Naive thymus-derived CD8-positive, alpha-beta T cell (primary cell): ENCODE measurements around the gene PLK3. TPM values are rescaled to one million over a fixed set of nuclear protein-coding genes. Genes with fewer than 3 reads are reported as not detected.
A peak's percentile ranks its signal among the peaks of the same experiment; 100 is the strongest.
"Not testable (repeated sequence)": the region's sequence is repeated elsewhere in the genome, so short reads cannot be mapped to it uniquely, and the experiment has no call there.

ENCODE experiments used
- ATAC-seq, 2 donors: fragments of 150-1000 bp; cut with Tn5 transposase in 1 of 2; sonication (Bioruptor Pico), chemical (Tn5 transposase) in 1 of 2; 1 replicate in 1 of 2; 2 replicates in 1 of 2; pipeline ENCODE4 v1.10.0; 2021; ENCODE audit warnings: mild to moderate bottlenecking in 2 of 2, moderate library complexity in 2 of 2
- POLR2A ChIA-PET: fragments of 350-600 bp; sonication (Branson Sonifier 250); formaldehyde crosslinking; loops from one replicate; lab custom pipeline; 2021; ENCODE audit warnings: antibody characterized with exemption; lab: Charles Lee
- DNase-seq, 10 donors: peaks; one replicate each; pipeline versions ENCODE4 v3.0.0 to v3.0.0-alpha.2; 2020 to 2022
- H3K27ac Mint-ChIP-seq, 10 donors: one replicate each; pipeline ENCODE4 v1.8.0; 2020 to 2022; ENCODE audit warnings: mild to moderate bottlenecking in 10 of 10, mixed read lengths in 10 of 10, moderate library complexity in 4 of 10, inconsistent platforms in 1 of 10
- H3K27me3 Mint-ChIP-seq, 5 donors: one replicate each; pipeline ENCODE4 v1.8.0; 2021 to 2022; ENCODE audit warnings: mixed read lengths in 5 of 5
- H3K36me3 Mint-ChIP-seq, 3 donors: one replicate each; pipeline ENCODE4 v1.8.0; 2020 to 2022; ENCODE audit warnings: mixed read lengths in 3 of 3, mild to moderate bottlenecking in 2 of 3, inconsistent platforms in 1 of 3
- H3K4me1 Mint-ChIP-seq, 4 donors: one replicate each; pipeline ENCODE4 v1.8.0; 2021 to 2022; ENCODE audit warnings: mixed read lengths in 4 of 4
- H3K4me3 Mint-ChIP-seq, 10 donors: one replicate each; pipeline ENCODE4 v1.8.0; 2020 to 2022; ENCODE audit warnings: mild to moderate bottlenecking in 10 of 10, mixed read lengths in 10 of 10, moderate library complexity in 6 of 10, inconsistent platforms in 1 of 10
- H3K9me3 Mint-ChIP-seq, 9 donors: one replicate each; pipeline ENCODE4 v1.8.0; 2020 to 2022; ENCODE audit warnings: mixed read lengths in 9 of 9, mild to moderate bottlenecking in 3 of 9, inconsistent platforms in 1 of 9, moderate library complexity in 1 of 9
- polyA plus RNA-seq, 3 donors: library from polyadenylated mRNA; unstranded; fragments of 300-500 nt; fragmentation: Illumina TruSeq; gene quantifications; one replicate each; pipeline ENCODE4 v1.2.3, GENCODE V29; 2021
- total RNA-seq, 8 experiments: library from RNA in 2 of 8; stranded (reverse) in 2 of 8; gene quantifications; one replicate each; pipeline ENCODE4 v1.2.3 and lab custom pipeline; 2021 to 2026

Gene PLK3
- total and polyA plus RNA-seq, 5 experiments from 2014 or later = 14.3 to 140 (median 36.0) TPM

DNA sequence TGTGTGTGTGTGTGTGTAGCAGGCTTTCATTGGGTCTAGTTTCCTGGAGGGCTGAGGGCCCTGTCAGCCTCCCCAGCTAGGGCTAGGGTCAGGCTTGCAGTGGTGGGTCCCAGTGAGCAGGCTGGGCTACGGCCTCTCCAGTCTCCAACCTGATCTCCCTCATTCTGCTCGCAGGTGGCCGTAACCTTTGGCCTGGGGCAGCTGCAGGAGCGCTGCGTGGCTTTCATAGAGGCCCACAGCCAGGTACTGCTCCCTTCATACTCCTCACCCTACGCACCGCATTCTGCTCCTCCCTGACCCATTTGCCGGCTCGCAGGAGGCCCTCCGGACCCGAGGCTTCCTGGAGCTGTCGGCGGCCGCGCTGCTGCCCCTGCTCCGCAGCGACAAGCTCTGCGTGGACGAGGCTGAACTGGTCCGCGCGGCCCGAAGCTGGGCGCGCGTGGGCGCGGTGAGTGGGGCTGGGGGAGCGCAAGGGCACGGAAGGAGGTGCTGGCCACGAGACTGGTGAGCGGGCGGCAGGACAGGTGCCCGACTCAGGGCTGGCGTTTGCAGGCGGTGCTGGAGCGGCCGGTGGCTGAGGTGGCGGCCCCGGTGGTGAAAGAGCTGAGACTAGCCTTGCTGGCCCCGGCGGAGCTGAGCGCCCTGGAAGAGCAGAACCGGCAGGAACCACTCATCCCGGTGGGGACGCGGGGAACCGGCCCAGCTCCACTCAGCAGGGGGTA is 12.8 kb downstream of the PLK3 start:
- POLR2A ChIA-PET = interaction anchor here (0.5 to 9.6 kb wide), 19 partner anchors 13 to 687 kb away, joined by 3 to 413 read pairs (median 5); partner anchors contain the start of genes ARMH1, BEST4, CCDC163 and EIF2B3
- no peaks in the 10 kb centered on the region for H3K36me3 Mint-ChIP-seq
- H3K4me3 Mint-ChIP-seq = peak overlapping the region in 5 of 10 donors; percentile 6 to 91 (median 30)
- H3K27ac Mint-ChIP-seq = peak overlapping the region in 9 of 10 donors; percentile 37 to 100 (median 99)
- H3K4me1 Mint-ChIP-seq = peaks cover 34 to 75% (median 72%) of the 10 kb centered on the region in 4 donors
- no peaks in the 10 kb centered on the region for H3K27me3 Mint-ChIP-seq
- no peaks in the 10 kb centered on the region for H3K9me3 Mint-ChIP-seq
- ATAC-seq (no peak), DNase-seq (peak in 1 of 10 donors; percentile 45)

DNA sequence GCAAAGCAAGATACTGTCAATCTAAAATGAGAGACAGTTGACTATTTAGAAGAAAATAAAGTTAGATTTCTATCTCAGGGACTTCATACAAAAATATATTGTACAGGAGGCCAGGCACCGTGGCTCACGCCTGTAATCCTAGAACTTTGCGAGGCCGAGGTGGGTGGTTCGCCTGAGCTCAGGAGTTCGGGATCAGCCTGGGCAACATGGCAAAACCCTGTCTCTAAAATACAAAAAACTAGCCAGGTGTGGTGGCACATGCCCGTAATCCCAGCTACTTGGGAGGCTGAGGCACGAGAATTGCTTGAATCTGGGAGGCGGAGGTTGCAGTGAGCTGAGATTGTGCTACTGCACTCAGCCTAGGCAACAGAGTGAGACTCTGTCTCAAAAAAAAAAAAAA is 15.7 kb downstream of the PLK3 start:
- H3K27ac Mint-ChIP-seq = peak overlapping the region in 6 of 10 donors; percentile 43 to 98 (median 92)
- not testable (repeated sequence) for ATAC-seq, H3K27me3 Mint-ChIP-seq

DNA sequence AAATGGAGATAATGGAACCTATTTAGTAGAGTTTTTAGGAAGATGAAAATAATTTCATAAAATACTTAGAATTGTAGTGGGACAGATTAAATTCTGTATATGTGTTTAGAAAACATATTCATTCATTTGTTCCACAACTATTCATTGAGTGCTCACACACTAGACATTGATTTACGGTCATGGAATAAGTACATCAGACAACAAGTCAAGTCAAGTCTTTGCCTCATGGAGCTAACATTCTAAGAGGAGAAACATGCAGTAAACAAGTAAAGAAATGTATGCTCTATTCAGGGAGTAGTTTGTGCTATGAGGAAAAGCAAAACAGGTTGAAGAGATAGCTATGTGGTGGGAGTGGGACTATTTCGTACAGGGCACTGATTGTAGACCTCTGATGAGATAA is 17.1 kb downstream of the PLK3 start:
- Mint-ChIP-seq H3K4me3 (peak overlapping the region in 8 of 10 donors; percentile 5 to 95 (median 42)), H3K36me3 (no peaks in the 10 kb centered on the region), H3K9me3 (no peaks in the 10 kb centered on the region), H3K27ac (peak overlapping the region in 8 of 10 donors; percentile 6 to 100 (median 71)), H3K4me1 (peaks cover 25 to 68% (median 59%) of the 10 kb centered on the region in 4 donors), H3K27me3 (no peaks in the 10 kb centered on the region)
- DNase-seq (no peak), ATAC-seq (no peak)
- POLR2A ChIA-PET = interaction anchor here (0.6 to 8.4 kb wide), 9 partner anchors 9 to 194 kb away, joined by 3 to 590 read pairs (median 24); partner anchors contain the start of genes BEST4, BTBD19, DYNLT4 and HECTD3

More for the DNA sequence above, 15.7 kb downstream of the PLK3 start:
- POLR2A ChIA-PET = interaction anchor here (0.6 to 9.6 kb wide), 5 partner anchors 8 to 31 kb away, joined by 4 to 413 read pairs (median 5); partner anchors contain the start of genes DYNLT4 and PLK3
- peak in 1 of 10 donors; percentile 6 for DNase-seq
- H3K36me3 Mint-ChIP-seq, H3K9me3 Mint-ChIP-seq: not testable (repeated sequence)
- Mint-ChIP-seq H3K4me3 (peak overlapping the region in 4 of 10 donors; percentile 22 to 91 (median 52)), H3K4me1 (peaks cover 32 to 74% (median 66%) of the 10 kb centered on the region in 4 donors)

DNA sequence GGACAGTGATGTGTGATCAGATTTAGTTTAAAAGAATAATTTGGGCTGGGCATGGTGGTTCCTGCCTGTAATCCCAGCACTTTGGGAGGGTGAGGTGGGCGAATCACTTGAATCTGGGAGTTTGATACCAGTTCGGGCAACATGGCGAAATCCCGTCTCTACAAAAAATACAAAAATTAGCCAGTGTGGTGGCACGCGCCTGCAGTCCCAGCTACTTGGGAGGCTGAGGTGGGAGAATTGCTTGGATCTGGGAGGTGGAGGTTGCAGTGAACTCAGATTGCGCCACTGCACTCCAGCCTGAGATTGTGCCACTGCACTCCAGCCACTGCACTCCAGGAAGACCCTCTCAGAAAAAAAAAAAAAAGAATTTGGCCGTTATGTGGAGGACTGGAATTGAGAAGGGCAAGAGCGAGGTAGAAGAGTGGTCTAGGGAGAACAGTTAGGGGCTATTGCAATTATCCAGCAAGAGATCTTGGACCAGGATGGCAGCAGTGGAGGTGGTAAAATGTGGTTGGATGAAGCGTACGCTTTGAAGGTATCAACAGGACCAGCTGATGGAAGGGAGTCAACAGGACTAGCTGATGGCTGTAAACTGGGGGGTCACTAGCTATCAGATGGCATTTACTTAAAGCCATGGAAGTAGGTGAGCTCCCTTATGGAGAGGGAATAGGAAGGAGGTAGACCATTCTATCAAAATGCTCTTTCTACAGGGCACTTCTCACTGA is 17.8 kb downstream of the PLK3 start:
- Mint-ChIP-seq H3K27ac (peak overlapping the region; percentile 30 to 100 (median 100)), H3K36me3 (no peaks in the 10 kb centered on the region), H3K27me3 (no peaks in the 10 kb centered on the region), H3K9me3 (no peaks in the 10 kb centered on the region), H3K4me3 (peak overlapping the region; percentile 6 to 95 (median 63)), H3K4me1 (peaks cover 25 to 65% (median 54%) of the 10 kb centered on the region in 4 donors)
- peak in 1 of 10 donors; percentile 15 for DNase-seq
- POLR2A ChIA-PET = interaction anchor here (0.7 to 8.4 kb wide), 9 partner anchors 8 to 194 kb away, joined by 3 to 590 read pairs (median 24); partner anchors contain the start of genes BEST4, BTBD19, DYNLT4 and HECTD3
- ATAC-seq = no peak

DNA sequence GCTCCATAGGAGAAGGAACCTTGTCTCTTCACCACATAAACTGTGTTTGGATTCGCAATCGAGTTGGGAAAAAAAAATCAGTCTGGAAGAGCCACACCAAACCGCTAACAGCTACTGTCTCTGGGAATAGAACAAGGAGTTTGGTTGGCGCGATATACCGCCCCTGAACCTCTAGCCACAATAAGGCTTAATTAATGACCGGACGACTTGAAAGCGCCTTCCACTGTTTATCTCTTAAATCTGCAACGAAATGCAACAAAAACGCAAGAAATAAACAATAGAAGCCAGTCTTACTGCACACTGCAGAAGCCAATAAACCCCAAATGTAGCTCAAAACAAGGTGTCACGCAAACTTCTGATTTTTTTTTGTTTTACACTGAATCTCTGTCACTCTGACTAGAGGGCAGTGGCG is 19.0 kb downstream of the PLK3 start:
- H3K4me1 Mint-ChIP-seq = peaks cover 23 to 58% (median 46%) of the 10 kb centered on the region in 4 donors
- no peaks in the 10 kb centered on the region for H3K36me3 Mint-ChIP-seq
- DNase-seq = peak in 1 of 10 donors; percentile 4

DNA sequence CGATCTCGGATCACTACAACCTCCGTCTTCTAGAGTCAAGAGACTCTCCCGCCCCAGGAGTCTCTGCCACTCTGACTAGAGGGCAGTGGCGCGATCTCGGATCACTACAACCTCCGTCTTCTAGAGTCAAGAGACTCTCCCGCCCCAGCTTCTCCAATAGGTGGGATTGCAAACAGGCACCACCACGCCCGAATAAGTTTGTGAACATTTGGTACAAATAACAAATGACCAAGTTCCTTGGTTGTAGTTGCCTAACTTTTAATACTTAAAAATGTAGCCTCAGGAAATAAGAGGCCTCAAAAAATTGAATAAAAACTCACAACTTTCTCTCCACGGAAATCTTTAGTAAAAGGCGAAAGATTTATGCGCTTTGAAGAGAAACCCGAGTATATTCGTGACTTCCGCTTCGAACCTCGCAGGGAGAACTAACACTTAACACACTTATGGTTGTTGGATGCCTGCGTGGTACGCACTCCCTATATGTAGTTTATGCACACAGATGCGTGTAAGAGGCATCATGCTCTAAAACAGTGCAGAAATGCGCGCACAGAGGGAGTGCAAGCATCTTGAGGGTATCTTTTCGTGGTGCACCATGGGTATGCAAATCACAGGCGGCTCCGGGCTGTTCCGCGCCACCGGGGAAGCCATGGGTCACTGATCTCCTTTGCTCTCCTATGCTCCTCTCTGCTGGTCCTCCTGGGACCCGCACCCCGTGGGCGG is 19.6 kb downstream of the PLK3 start:
- H3K4me3 Mint-ChIP-seq = peak overlapping the region; percentile 92 to 97 (median 94)
- H3K36me3 Mint-ChIP-seq = no peaks in the 10 kb centered on the region
- H3K27ac Mint-ChIP-seq = peak overlapping the region; percentile 100
- POLR2A ChIA-PET = interaction anchor here (0.6 to 8.4 kb wide), 23 partner anchors 10 to 1316 kb away, joined by 3 to 590 read pairs (median 5); partner anchors contain the start of genes BEST4, BTBD19, DYNLT4 and EIF2B3
- H3K4me1 Mint-ChIP-seq = peaks cover 23 to 55% (median 42%) of the 10 kb centered on the region in 4 donors
- H3K9me3 Mint-ChIP-seq = no peaks in the 10 kb centered on the region
- DNase-seq (peak; percentile 61 to 98 (median 80)), ATAC-seq (peak; percentile 78 to 79)
- no peaks in the 10 kb centered on the region for H3K27me3 Mint-ChIP-seq

More for the DNA sequence above, 19.0 kb downstream of the PLK3 start:
- H3K27ac Mint-ChIP-seq = peak overlapping the region; percentile 100
- no peaks in the 10 kb centered on the region for H3K9me3 Mint-ChIP-seq
- POLR2A ChIA-PET = interaction anchor here (0.6 to 8.4 kb wide), 17 partner anchors 10 to 508 kb away, joined by 3 to 590 read pairs (median 6); partner anchors contain the start of genes BEST4, BTBD19, DYNLT4 and EIF2B3
- H3K4me3 Mint-ChIP-seq = peak overlapping the region; percentile 92 to 97 (median 94)
- no peak for ATAC-seq
- H3K27me3 Mint-ChIP-seq = no peaks in the 10 kb centered on the region

DNA sequence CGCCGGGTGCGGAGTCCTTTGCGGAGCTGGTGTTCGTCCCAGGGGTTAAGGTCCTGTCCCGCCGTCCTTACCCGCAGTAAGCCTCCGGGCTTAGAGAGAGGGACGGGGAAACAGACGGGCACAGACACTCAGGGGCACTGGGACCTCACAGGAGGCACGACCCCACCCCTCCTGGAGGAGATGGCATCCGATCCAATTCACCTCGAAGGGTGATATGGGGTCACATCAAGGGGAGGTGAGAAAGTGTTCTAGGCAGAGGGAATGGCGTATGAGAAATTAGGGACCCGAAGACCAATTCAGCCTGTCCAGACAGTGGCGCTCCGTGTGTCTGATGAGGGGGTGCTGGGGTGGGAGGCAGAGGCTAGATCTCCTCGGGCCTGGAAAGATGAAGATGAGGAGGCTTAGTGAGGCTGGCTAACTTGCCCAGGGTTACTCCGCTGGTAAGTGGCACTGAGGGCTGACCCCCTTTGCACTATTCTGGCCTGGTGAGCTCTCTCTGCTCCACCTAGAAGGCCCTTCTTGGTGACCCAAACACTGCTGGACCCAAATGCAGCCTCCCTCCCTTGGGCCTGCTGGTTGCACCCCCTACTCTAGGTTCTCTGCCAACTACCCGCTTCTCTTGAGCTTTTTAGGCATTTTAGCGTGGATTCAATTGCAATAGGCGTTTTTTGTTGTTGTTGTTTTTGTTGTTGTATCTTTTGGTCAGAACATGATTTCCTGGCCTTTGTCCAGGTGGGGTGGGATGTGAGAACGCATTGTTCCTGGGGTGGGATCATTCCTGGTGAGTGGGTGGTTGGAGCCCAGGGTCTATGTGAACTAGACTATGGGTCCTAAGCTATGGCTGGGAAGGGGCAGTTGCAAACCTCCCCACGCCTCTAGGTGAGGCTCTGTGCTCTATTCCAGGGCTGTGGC is 20.4 kb downstream of the PLK3 start:
- Mint-ChIP-seq H3K9me3 (no peaks in the 10 kb centered on the region), H3K27me3 (no peaks in the 10 kb centered on the region), H3K4me3 (peak overlapping the region; percentile 92 to 97 (median 94)), H3K27ac (peak overlapping the region; percentile 100), H3K4me1 (peaks cover 18 to 47% (median 35%) of the 10 kb centered on the region in 4 donors), H3K36me3 (no peaks in the 10 kb centered on the region)
- ATAC-seq (no peak), DNase-seq (peak in 1 of 10 donors; percentile 59)
- POLR2A ChIA-PET = interaction anchor here (0.6 to 8.4 kb wide), 20 partner anchors 9 to 1315 kb away, joined by 3 to 590 read pairs (median 4); partner anchors contain the start of genes BEST4, BTBD19, DYNLT4 and EIF2B3

DNA sequence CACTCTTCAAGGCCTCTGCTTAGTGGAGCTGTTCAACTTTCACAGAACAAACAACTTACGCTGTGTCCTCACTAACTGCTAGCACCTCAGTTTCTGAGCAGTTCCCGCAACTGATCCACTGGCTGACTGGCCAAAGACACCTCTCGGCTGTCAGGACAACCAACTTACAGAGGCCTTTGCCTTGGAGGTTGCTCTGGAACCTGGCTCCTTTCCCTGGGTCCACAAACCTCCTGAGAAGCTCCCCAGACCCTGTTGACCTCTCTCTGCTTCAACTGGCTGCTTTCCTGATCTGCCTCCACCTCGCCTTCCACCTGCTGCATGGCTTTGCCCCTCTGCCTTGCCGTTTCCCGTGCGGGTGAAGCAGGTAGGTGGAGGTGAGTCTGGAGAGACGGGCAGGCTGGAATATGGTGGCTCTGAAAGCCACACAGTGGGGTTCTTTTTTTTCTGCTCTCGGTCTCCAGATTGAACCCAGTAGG is 21.1 kb downstream of the PLK3 start:
- Mint-ChIP-seq H3K27ac (peak overlapping the region; percentile 58 to 100 (median 100)), H3K4me1 (peaks cover 18 to 45% (median 35%) of the 10 kb centered on the region in 4 donors), H3K27me3 (no peaks in the 10 kb centered on the region), H3K36me3 (no peaks in the 10 kb centered on the region), H3K9me3 (no peaks in the 10 kb centered on the region), H3K4me3 (peak overlapping the region; percentile 71 to 97 (median 94))
- ATAC-seq (no peak), DNase-seq (peak in 1 of 10 donors; percentile 53)
- POLR2A ChIA-PET = interaction anchor here (0.6 to 8.4 kb wide), 12 partner anchors 8 to 519 kb away, joined by 3 to 590 read pairs (median 12); partner anchors contain the start of genes BEST4, BTBD19, DYNLT4 and EIF2B3

DNA sequence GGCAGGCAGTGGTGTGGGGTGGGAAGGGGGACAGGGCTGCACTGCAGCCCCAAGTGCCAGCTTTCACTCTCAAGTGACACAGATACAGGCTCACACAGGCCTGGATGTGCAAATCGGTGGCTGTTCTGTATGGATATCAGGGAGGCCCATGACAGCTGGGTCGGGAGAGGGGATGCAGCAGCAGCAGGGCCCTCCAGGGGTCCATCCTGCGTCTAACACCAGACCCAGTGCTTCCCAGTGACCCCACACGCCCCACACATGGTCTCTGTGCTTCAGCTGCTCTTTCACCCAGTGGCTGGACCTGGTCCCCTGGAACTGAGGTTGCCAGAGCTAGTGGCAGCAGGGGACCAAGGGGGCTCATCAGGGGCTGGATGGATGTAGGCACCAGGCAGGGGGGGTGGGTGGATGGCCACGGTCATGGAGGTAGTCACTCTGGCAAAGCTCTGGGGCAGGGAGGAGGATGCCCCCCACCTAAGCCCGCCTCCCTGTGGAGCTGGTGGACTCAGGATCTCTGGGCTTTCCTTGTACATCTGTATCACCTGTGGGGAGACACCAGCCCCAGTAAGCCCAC is 22.0 kb downstream of the PLK3 start:
- H3K4me1 Mint-ChIP-seq = peaks cover 18 to 41% (median 36%) of the 10 kb centered on the region in 4 donors
- ATAC-seq (no peak), DNase-seq (peak in 1 of 10 donors; percentile 55)
- no peak overlapping the region for H3K4me3 Mint-ChIP-seq
- H3K36me3 Mint-ChIP-seq = no peaks in the 10 kb centered on the region
- POLR2A ChIA-PET = interaction anchor here (1.0 to 8.4 kb wide), 8 partner anchors 8 to 100 kb away, joined by 3 to 590 read pairs (median 37); partner anchors contain the start of genes BEST4, BTBD19, DYNLT4 and PLK3
- H3K27me3 Mint-ChIP-seq = no peaks in the 10 kb centered on the region
- H3K9me3 Mint-ChIP-seq = no peaks in the 10 kb centered on the region
- H3K27ac Mint-ChIP-seq = peak overlapping the region in 4 of 10 donors; percentile 48 to 100 (median 56)

DNA sequence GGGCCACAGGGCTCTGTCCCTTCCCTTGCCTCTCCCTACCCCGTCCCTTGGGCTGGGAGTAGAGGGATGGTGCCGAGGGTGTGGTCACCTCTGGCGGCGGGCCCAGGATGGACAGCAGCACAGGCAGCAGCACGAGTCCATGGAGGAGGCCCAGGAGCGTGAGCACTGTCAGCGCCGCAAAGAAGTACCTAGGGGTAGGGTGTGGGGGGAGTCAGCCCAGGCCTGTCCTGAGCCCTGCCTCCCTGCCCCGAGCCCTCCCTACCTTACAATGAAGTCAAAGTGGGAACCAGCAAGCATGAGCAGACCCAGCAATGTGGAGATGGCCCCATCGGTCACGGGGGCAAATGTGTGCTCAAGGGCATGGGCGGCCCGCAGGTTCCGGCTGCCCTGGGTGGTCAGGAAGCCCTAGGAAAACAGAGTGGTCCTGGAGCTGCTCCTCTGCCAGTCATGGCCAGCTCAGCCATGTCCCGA is 22.8 kb downstream of the PLK3 start:
- Mint-ChIP-seq H3K27ac (peak overlapping the region in 1 of 10 donors; percentile 31), H3K4me1 (peaks cover 14 to 35% (median 29%) of the 10 kb centered on the region in 4 donors), H3K4me3 (no peak overlapping the region), H3K36me3 (no peaks in the 10 kb centered on the region), H3K9me3 (no peaks in the 10 kb centered on the region), H3K27me3 (no peaks in the 10 kb centered on the region)
- DNase-seq (peak in 1 of 10 donors; percentile 57), ATAC-seq (no peak)
- POLR2A ChIA-PET = interaction anchor here (0.6 to 8.4 kb wide), 4 partner anchors 12 to 92 kb away, joined by 5 to 590 read pairs (median 11); partner anchors contain the start of genes BTBD19, DYNLT4, PLK3 and RNU5D-1
